ENCODE data around the gene SLC35C1.

GRCh38 chr11:45857961-45858474 is 53.1 kb downstream of the SLC35C1 start:
- TF ChIP-seq, protein P1, sequence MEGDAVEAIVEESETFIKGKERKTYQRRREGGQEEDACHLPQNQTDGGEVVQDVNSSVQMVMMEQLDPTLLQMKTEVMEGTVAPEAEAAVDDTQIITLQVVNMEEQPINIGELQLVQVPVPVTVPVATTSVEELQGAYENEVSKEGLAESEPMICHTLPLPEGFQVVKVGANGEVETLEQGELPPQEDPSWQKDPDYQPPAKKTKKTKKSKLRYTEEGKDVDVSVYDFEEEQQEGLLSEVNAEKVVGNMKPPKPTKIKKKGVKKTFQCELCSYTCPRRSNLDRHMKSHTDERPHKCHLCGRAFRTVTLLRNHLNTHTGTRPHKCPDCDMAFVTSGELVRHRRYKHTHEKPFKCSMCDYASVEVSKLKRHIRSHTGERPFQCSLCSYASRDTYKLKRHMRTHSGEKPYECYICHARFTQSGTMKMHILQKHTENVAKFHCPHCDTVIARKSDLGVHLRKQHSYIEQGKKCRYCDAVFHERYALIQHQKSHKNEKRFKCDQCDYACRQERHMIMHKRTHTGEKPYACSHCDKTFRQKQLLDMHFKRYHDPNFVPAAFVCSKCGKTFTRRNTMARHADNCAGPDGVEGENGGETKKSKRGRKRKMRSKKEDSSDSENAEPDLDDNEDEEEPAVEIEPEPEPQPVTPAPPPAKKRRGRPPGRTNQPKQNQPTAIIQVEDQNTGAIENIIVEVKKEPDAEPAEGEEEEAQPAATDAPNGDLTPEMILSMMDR (IDR thresholded peaks at IDR 0.05; ENCODE audit: low read depth, low read length) = no peak
- TF ChIP-seq EZH2phosphoT487 (IDR thresholded peaks at IDR 0.05; ENCODE audit: low read depth) = no peak

Measured in OCI-LY3 (cell line).